Stimulated activated CD8-positive, alpha-beta memory T cell treated with anti-CD3 and anti-CD28 coated beads, Interleukin-4, amount 100 ng/mL, for 48 hours (primary cell): ENCODE results near the gene EIF4G3.

Experiments
- DNase-seq: peaks from one replicate; pipeline ENCODE4 v3.0.0-alpha.2; 2020

The EIF4G3 gene

DNA sequence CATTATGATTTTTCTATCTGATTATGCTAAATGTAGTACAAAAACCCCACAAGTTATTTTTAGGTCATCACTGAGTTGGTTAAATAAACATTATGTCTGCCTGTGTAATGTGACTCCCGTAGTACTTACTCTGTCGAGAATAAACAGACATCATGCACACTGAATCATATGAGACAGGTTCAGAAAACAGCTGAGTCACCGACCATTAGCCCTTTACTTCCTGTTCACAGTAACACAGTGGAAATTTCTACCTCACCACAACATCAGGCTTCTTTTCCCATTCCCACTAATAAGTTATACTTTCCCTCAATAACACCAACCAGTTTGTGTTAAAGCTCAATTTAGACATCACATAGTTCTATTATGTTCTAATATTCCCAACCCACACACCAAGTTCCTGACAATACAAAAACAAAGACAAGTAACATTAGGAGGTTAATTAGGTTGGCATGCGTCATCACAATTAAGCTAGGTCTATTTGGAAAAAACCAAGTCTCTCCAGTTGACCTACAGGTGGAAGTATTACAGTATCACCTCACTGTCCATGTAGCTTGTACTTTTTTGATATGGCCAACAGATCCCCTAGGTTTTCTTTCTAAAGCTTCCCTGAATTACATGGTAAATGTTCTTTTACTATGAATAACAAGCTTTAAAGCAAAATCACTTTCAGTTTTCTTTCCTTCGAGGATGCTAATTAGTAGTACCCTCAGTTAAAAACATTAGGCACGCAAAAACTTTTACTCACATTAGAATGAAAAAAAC lies 154.2 kb downstream of the EIF4G3 start:
- no peak for DNase-seq

DNA sequence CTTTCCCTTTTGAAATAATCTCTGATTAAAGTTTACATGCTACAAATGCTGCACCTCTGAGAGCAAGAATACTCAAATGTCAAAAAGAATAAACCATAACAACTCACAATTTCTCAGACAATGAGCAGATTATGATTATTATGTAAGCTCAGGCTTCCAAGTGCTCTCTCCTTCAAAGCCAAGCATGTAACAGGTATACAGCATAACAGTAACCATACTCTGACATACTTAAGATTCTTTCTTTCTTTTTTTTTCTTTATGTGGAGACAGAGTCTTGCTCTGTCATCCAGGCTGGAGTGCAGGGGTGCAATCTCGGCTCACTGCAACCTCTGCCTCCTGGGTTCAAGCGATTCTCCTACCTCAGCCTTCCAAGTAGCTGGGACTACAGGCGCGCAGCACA lies 155.4 kb downstream of the EIF4G3 start:
- DNase-seq, result no peak

DNA sequence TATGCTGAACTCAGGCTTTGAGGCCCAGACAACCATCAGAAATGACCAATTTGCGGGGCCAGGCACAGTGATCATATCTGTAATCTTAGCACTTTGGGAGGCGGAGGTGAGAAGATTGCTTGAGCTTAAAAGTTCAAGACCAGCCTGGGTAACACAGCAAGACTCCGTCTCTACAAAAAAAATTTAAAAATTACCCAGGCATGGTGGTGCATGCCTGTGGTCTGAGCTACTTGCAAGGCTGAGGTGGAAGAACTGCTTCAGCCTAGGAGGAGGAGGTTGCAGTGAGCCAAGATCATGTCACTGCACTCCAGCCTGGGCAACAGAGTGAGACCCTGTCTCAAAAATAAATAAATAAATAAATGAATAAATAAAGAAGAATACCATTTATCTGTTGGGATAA lies 156.5 kb downstream of the EIF4G3 start:
- no peak for DNase-seq

DNA sequence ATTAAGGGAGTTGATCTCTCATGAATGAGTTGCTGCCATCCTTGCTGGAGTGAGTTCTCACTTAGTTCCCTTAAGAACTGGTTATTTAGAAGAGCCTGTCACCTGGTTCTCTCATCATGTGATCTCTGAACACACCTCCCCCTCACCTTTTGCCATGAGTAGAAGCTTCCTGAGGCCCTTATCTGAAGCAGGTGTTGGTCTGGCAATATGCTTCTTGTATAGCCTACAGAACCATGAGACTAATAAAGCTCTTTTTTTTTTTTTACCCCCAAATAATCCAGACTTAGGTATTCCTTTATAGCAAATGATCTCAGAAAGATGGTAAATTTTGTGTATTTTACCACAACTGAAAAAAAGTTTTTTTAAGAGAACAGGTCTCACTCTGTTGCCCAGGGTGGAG lies 158.0 kb downstream of the EIF4G3 start:
- DNase-seq, result no peak

DNA sequence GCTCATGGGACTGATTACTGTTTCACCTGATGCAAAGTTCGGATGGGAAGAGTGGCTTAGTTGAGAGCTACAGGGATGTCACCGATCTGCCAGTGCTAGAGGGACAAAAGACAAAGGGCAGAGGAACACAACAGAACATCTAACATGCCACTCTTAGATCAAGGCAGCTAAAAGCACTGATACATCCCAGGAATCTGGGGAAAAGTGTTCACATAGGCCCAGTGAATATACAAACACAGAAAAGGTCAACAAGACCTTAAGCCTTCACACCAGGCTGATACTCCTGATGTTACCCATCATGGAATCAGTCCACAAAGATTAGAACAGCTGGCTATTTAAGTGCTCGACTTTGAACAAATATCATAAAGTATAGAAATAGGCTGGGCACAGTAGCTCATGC lies 163.2 kb downstream of the EIF4G3 start:
- DNase-seq, result no peak

DNA sequence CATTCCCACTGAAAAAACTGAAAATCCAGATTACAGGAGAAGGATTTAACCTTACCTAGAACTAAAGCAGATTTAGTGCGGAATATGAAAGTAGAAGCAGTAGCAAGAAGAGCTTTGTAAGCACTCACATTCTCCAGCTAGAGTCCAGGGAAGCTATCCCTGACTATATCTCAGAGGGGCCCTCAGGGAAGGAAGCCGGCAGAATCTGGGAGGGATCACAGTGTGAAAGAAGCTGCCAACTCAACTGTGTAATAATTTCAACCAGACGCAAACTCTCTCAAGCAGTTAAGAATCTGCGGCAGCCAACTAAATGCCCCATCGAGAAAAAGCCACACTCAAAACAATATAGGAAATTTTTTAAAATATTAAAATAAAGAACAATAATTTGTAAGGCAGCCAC lies 163.8 kb downstream of the EIF4G3 start:
- no peak for DNase-seq

DNA sequence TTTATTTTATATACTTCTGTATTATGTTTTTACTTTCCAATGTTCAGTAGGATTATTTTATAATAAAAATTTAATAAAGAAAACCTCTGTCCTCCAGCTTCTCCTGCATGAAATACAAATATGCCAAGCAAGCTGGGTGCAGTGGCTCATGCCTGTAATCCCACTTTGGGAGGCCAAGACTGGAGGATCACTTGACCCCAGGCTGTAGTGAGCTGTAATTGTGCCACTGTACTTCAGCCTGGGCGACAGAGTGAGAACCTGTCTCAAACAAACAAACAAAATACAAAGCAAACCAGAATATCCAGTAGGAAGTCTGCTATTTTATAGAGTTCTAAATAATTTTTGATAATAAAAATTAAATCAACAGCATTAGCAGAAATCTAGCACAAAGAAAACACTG lies 168.8 kb downstream of the EIF4G3 start:
- DNase-seq, result no peak

DNA sequence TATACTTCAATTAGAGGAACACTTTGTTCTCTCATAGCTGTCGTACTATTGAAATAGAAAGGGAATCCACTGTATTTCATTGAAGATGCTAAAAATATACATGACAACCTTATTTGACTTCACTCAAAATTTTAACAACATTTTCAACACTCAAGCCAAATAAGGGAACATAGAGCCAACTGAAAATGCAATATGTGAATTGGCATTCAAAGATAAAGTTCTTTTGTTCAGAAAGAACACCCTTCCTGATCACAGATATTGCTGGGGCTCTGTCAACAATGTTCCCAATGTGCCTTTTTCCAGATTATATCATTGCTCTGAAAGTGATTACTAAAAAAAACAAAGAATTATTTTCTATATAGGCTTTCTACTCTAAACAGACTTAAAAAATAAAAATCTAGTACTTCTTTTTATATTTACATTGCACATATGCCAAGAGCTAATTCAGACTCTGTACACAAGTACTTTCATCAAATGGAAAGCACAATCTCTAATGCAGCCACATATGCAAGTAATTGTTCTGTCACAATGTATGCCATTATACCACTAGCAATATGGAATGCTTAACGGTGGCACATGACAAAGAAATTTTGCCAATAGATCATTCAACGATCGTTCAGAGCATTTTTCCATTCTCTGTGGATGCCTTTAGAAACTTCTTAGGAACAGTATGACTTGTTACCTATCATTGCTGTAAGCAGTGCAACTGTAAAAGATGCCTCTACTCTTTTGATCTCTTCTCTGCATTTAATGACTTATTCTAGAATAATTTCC lies 171.0 kb downstream of the EIF4G3 start:
- DNase-seq, result no peak

DNA sequence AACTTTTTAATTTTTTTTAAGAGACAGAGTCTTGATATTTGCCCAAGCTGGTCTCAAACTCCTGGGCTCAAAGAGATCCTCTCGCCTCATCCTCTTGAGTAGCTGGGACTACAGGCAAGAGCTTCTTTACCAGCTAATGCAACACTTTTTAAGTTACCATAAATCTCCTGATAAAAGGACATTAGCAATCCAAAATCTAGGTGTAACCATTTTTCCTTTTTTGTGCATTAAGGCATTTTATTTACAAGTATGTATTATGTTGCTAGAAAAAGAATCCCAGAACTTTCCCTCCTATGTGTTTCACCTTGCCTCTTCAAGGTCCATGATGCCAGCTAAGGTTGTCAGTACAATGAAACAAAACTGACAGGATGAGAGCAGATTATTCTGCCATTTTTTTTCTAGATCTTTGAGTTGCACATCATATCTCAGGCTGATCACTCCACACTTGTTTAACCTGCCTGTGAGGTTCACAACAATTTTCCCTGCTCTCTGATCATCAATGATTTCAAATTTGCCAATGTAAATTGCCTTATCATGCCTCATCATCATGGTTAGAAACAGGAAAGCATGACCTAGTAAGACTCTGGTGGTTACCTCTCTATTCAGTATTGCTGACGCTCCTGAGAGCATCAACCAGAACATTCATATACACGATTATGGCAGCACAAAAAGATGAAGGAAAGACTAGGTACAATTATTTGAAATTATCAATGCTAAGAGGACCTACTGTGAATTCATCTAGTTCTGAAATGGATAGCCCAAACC lies 173.2 kb downstream of the EIF4G3 start:
- DNase-seq, result no peak

DNA sequence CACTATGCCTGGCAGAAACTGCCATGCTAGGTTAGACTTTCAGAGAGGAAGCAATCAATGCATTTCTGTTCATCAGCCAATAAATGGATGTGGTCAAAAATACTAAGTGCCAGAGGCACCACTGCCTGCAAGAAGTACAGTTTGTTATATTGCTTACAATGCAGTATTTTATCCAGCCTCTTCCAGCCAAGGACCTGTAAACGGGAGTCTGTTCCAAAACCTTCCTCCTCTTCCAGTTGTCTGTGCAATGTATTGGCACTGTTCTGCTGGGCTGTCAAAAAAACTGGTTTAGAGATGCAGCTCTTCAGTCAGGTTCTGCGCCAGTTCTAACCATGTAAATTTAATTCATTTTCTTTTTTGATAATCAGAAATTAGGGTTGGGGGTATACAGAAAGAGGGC lies 175.7 kb downstream of the EIF4G3 start:
- DNase-seq, result no peak

DNA sequence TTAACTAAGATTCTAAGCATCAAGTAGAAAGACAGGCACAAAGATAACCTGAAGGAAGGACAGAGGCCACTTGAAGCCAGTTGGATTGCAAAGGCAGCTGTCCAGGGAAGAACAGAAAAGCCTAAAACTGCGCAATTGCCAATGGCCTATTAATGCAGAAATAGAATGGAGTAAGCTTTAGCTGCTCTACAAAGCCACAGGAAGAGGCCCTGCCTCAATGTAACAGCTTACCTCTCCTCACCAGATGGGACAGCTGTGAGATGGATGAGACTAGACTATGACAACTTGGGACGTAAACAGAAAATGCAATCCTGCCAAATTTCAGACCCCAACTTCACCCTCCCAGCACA lies 176.5 kb downstream of the EIF4G3 start:
- no peak for DNase-seq

DNA sequence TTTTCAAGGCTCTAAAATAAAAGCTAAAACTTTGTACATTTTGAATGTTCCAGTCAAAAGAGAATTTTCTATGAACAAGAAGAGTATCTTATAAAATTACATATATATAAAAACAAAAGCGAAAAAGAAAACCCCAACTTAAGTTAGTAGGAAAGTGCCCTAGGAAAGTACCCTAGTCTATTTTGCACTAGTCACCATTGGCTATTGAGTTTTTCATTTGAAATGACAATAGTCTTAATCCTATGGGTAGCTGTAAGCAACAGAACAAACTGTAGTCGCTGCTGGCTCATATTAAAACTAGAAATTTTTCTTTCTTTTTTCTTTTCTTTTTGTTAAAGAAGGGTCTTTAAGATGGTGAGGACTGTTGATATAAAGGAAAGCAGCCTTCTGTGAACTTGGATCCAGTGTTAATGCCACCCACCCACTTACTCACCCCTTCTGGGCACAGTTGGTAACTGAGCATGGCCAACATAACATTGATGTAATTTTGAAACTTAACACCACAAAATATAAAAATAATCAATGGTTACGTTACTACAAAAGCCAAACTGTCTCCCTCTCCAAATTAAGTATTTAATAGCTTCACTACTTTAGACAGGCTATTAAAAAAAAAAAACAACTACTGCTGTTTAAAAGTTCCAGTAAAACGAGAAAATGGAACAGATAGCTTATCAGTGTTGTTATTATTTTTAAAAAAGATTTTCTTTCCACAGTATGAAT lies 177.0 kb downstream of the EIF4G3 start:
- DNase-seq, result no peak

DNA sequence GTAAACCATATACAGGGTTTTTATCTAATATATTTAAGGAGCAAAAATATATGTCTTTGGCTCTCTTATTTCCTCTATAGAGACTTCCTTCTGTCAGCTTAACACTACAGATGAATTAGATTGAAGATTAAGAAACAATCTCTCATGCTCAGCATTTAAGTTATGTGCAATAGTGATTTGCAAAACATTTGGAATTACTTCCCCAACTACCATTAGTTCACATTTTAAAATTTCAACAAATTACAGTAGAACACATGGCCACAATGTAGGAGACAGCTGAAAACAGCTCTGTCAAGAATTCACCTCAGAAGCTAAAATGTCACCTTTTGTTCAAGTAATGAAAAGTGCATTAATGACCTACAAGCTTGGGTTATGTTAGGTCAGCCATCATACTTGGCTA lies 177.9 kb downstream of the EIF4G3 start:
- no peak for DNase-seq

DNA sequence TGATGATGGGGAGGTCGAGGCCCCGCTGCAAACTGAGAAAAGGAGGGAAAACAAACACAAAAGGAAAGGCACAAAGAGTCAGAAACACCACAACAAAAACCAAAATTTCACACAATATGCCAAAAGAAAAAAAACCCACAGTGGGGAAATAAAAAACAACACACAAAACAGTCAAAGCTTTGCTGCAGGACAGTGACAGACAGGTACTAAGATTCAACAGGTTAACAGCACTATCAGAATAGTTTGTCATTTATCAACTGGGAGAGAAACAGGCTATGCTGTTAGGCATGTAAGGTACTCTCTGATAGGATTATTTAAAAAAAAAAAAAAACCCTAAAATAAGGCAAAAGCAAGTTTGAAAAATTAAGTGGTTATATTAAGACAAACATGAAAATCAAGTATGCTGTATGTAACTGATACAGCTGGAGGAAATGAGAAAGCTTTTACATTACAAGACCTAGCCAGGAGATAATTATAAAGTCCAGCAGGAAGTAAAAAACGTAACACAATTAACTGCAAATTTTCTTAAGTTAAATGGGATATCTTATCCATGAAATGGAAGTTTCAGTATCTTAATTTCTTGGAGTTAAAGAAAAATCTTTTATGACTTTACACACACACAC lies 179.0 kb downstream of the EIF4G3 start:
- no peak for DNase-seq

DNA sequence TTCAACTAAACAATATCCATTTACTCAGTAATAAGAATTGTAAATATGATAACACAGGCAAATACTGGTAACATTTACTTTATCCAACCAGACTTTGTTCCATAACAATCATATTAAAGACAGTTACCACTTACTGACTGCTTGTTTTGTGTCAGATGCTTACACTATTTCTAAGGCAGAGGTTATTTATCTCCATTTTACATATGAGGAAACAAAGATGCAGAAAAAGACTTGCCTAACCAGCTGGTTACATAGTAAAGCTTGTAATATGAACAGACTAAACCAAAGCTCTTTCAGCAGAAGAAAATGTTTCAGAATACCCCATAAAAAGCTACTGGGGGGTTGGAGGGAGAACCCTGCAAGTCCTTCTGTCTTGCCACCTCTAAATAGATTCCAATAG lies 180.1 kb downstream of the EIF4G3 start:
- DNase-seq, result no peak

DNA sequence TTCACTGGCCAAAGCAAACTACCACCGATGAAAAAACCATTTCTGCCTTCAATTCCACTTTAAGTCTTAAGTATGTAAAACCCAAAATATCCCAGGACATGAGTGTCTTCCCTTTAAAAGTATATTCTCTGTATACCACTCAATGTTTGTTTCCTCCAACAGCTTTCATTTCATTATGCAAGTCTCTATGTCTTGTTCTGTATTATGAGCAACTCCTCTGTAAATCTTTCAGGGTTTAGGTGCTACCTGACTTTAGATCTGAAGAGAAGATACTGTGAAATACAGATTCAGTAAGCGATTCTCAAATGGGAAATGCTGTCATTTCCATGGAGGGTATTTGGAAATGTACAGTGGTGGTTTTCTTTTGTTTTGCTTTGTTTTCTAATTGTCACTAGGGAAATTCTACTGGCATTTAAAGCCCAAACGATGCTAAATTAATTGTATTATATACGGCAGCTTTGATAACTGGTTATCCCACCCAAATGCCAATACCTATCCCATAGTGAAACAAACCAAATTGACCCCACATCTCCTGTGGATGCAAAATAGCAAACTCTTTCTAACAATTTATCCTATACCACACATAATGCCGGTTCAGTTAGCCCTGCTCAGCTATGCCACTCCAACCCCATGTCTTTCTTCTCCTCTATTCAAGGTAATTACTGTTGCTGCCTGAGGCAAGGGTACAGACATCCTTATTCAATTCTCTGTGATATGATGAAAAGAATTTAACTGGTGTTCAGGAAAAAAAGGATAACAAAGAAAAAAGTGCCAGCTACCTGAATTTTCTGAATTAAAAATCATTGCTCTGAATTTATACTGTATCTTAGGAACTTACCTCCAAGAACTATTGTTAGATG lies 182.8 kb downstream of the EIF4G3 start:
- no peak for DNase-seq

DNA sequence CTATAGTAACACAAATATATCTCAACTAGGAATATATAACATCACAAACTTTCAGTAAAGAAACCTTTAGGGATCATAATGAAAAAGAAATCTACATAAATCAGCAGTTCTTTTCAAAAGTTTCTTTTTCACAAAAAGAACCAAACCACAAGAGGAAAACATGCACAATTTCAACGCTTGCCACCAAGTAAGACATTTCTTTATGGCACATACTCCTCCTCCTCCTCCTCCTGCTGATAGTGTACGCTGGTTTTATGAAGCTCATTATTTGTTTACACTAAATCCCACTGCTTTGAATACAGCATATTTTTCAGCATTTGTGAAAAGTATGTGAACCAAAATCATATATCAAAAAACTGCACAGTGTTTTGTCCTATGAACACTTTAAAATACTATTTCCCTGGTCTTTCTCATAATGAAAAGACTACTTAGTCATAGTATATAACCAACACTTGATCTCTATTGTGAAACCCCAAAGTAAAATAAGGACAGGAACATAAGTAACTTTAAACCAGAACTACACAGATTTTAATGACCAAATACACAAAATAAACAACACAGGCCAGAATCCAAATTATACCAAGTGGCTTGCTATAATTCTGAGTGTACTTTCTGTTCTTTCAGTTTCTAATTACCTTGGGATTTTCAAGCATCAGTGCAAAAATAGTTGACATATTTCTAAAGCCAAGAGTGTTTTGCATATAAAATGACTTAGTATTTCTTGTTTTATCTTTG lies 184.2 kb downstream of the EIF4G3 start:
- DNase-seq, result no peak

DNA sequence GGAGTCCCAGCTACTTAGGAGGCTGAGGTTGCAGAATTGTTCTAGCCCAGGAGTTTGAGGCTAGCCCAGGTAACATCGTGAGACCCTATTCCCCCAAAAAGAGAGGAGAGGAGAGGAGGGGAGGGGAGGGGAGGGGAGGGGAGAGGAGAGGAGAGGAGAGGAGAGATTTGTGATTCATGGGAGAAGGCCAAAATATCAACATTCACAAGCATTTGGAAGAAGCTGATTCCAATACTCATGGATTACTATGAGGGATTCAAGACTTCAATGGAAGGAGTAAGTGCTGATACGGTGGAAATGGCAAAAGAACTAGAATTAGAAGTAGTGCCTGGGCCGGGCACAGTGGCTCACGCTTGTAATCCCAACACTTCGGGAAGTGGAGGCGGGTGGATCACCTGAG lies 187.8 kb downstream of the EIF4G3 start:
- DNase-seq, result no peak

DNA sequence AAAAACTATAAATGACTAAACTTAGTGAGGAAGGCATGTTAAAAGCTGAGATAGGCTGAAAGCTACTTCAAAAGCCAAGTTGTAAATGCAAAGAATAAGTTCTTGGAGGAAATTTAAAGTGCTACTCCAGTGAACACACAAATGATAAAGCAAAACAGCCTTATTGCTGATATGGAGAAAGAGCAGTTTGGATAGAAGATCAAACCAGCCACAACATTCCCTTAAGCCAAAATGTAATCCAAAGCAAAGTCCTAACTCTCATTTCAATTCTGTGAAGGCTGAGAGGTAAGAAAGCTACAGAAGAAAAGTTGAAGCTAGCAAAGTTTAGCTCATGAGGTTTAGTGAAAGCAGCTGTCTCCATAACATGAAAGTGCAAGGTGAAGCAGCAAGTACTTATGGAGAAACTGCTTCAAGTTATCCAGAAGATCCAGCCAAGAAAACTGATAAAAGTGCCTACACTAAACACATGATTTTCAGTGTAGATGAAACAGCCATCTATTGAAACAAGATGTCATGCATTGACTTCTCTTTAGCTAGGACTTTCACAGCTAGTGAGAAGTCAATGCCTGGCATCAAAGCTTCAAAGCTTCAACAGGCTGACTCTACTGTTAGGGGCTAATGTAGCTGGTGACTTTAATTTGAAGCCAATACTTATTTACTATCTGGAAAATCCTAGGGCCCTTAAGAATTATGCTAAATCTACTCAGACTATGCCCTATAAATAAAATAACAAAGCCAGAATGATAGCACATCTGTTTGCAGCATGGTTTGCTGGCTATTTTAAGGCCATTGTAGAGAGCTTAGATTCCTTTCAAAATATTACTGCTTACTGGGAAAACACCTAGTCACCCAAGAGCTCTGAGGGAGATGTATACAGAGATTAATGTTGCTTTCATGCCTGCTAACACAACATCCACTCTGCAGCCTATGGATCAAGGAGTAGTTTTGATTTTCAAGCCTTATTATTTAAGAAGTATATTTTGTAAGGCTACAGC lies 188.6 kb downstream of the EIF4G3 start:
- DNase-seq, result no peak
